Esophagus squamous epithelium (tissue), 5 donors: ENCODE data around the gene ANKLE2. TPM values are rescaled to one million over a fixed set of nuclear protein-coding genes. Genes with fewer than 3 reads are reported as not detected.

Experiments used
- DNase-seq: peaks from one replicate; lab custom pipeline; 2025; lab: John Stamatoyannopoulos, UW
- H3K27ac ChIP-seq, 4 donors: fragments of 200-600 bp; sonication (generic); one replicate each; pipeline ENCODE4 v1.5.1; 2016 to 2019; ENCODE audit warnings: mild to moderate bottlenecking in 1 of 4
- H3K27me3 ChIP-seq, 4 donors: fragments of 200-600 bp; sonication (generic); 1 replicate in 3 of 4; 2 replicates in 1 of 4; pipeline versions ENCODE4 v1.5.1 to v1.6.0; 2017 to 2021; ENCODE audit warnings: antibody characterized with exemption in 1 of 4
- H3K36me3 ChIP-seq, 3 donors: fragments of 200-600 bp; sonication (generic); one replicate each; pipeline ENCODE4 v1.5.1; 2016 to 2019
- H3K4me1 ChIP-seq, 3 donors: fragments of 200-600 bp; sonication (generic); one replicate each; pipeline ENCODE4 v1.5.1; 2017 to 2019
- H3K4me3 ChIP-seq, 4 donors: fragments of 200-600 bp; sonication (generic); 1 replicate in 3 of 4; 2 replicates in 1 of 4; pipeline ENCODE4 v1.5.1; 2016 to 2019; ENCODE audit warnings: mild to moderate bottlenecking in 2 of 4, moderate library complexity in 1 of 4
- H3K9me3 ChIP-seq, 3 donors: fragments of 200-600 bp; sonication (generic); one replicate each; pipeline ENCODE4 v1.5.1; 2016 to 2019
- POLR2A ChIP-seq, 4 donors: fragments of 450-650 bp; IDR thresholded peaks; one replicate each; pipeline ENCODE4 v1.6.1; 2017; ENCODE audit warnings: antibody characterized with exemption in 4 of 4, mild to moderate bottlenecking in 4 of 4, moderate library complexity in 3 of 4
- WGBS, 2 donors: methylation state at CpG; one replicate each; pipeline ENCODE4 v1.1.5; 2018; 5-methylcytosine and 5-hydroxymethylcytosine counted together
- intact Hi-C: fragments of 100-400 bp; cut with DNase I; formaldehyde crosslinking; loops from one replicate; pipeline ENCODE4 v1.15.0; 2022
- total RNA-seq, 4 donors: library from RNA; depleted of rRNA; stranded (reverse); fragments of >200 nt; gene quantifications; one replicate each; pipeline ENCODE4 v1.1.0, GENCODE V29; 2016
- TF ChIP-seq, protein P1 (sequence below), 6 experiments: fragments of 450-650 bp in 4 of 6; fragments of 200-600 bp in 2 of 6; sonication (generic) in 2 of 6; IDR thresholded peaks; one replicate each; pipeline ENCODE4 v1.5.1; 2016 to 2019; ENCODE audit warnings: antibody characterized with exemption in 6 of 6, mild to moderate bottlenecking in 4 of 6, moderate library complexity in 4 of 6
- donor health status: DM: yes; HTN: yes; CAD: no.

The ANKLE2 gene
- total RNA-seq, 4 donors from 2014 or later: 26.4 to 73.5 (median 57.7) TPM

DNA sequence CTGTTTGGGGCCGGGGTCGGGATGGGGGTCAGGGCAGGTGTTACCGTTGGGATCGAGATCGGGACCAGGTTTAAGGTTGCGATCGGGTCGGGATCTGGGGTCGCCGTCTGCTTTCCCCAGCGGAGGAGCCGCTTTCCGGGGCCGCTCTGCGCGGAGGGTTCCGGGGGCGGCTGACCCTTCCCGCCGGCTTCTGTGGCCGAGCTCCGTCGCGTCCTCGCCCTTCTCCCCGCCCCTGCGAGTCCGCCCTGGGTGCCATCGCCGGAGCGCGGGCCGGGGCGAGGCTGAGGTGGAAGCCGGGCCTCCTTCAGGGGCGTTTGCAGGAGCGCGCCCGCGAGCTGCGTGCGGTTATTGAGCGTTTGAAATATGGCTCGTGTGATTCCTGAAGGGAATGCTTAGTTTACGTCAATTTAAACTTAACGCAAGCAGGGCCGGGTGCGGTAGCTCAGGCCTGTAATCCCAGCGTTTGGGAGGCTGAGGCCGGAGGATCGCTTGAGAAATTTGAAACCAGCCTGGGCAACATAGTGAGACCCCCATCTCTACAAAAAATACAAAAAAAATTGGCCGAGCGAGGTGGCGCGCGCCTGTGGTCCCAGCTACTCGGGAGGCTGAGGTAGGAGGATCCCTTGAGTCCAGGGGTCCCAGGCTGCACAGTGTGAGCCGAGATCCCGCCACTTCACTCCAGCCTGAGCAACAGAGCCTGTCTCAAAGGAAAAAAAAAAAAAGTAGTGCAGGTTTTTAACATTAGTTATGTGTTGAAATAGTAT lies 50.4 kb downstream of the ANKLE2 start:
- Histone ChIP-seq H3K27ac (peak overlapping the region; percentile 76 to 88 (median 83)), H3K27me3 (no peaks in the 10 kb centered on the region), H3K36me3 (peaks cover 0 to 23% (median 6%) of the 10 kb centered on the region in 3 donors), H3K4me3 (peak overlapping the region; percentile 56 to 97 (median 90)), H3K9me3 (no peaks in the 10 kb centered on the region), H3K4me1 (peaks cover 13 to 43% (median 21%) of the 10 kb centered on the region in 3 donors)
- WGBS, 2 donors: 32 to 36% methylated on average over 14 to 15 of the region's 59 CpGs
- intact Hi-C loops: no loop called here
- DNase-seq: no peak
- no peak for TF ChIP-seq POLR2A (IDR thresholded peaks at IDR 0.05)
- TF ChIP-seq, protein P1, sequence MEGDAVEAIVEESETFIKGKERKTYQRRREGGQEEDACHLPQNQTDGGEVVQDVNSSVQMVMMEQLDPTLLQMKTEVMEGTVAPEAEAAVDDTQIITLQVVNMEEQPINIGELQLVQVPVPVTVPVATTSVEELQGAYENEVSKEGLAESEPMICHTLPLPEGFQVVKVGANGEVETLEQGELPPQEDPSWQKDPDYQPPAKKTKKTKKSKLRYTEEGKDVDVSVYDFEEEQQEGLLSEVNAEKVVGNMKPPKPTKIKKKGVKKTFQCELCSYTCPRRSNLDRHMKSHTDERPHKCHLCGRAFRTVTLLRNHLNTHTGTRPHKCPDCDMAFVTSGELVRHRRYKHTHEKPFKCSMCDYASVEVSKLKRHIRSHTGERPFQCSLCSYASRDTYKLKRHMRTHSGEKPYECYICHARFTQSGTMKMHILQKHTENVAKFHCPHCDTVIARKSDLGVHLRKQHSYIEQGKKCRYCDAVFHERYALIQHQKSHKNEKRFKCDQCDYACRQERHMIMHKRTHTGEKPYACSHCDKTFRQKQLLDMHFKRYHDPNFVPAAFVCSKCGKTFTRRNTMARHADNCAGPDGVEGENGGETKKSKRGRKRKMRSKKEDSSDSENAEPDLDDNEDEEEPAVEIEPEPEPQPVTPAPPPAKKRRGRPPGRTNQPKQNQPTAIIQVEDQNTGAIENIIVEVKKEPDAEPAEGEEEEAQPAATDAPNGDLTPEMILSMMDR (IDR thresholded peaks at IDR 0.05): no peak

DNA sequence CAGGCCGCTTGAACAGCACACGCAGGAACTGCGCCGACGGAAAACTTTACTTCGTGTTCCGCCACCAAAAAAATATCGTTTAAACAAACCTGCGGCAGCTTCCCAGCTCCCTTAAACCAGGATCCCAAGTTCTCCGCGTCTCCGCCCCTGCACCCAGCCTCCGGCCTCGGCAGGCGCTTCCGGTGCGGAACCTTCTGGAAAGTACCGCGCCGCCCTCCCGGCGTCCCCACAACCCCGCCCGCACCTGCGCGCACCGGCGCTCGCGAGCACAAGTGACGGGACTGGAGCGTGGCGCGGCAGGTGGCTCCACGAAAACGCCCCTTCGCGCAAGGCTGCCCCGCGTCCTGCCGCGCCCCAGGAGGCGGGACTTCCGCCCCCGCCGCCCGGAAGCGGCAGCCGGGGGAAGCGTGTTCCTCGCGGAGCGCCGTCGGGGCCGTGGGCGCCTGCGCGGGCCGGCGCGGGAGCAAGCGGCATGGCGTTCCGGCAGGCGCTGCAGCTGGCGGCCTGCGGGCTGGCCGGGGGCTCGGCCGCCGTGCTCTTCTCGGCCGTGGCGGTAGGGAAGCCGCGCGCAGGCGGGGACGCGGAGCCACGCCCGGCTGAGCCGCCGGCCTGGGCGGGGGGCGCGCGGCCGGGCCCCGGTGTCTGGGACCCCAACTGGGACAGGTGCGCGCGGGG lies 51.1 kb downstream of the ANKLE2 start, which contains the start of gene PGAM5:
PGAM5 (plus strand) TSS at position 438 of the 675 bp plus-strand sequence; CDS start at position 473, 35 bp downstream.
- no peaks in the 10 kb centered on the region for H3K27me3 ChIP-seq
- H3K27ac ChIP-seq: peak within 1 kb of the TSS; percentile 80 to 88 (median 86)
- WGBS, 2 donors: 1% methylated on average over 28 of the region's 94 CpGs; no CpG with 5 or more reads in 1 of the 2 donors
- peak; percentile 38 for DNase-seq
- H3K9me3 ChIP-seq: no peaks in the 10 kb centered on the region
- TF ChIP-seq POLR2A (IDR thresholded peaks at IDR 0.05): peak in 3 of 4 donors; percentile 57 to 60 (median 58)
- TF ChIP-seq, protein P1 (IDR thresholded peaks at IDR 0.05): peak in 2 of 6 experiments; percentile 10 to 19
- peak within 1 kb of the TSS; percentile 56 to 97 (median 90) for H3K4me3 ChIP-seq
- intact Hi-C loops: no loop called here
- peaks cover 13 to 43% (median 21%) of the 10 kb centered on the region in 3 donors for H3K4me1 ChIP-seq
- H3K36me3 ChIP-seq: peaks cover 0 to 16% (median under 1%) of the 10 kb centered on the region in 3 donors

DNA sequence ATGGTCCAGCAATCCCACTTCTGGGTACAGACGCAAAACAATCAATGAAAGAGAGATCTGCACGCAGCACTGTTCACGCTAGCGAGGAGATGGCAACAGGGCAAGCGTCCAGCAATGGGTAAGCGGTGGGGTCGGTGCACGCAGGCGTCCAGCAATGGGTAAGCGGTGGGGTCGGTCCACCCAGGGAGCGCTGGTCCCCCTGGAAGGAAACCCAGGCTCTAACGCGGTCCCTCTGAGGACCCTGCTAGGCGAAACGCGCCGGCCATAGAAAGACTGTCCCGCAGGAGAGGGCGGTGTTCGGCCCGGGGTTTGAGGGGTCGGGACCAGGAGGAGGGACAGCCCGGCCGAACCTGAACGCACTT lies 51.6 kb downstream of the ANKLE2 start:
- intact Hi-C loops: no loop called here
- Histone ChIP-seq H3K36me3 (peaks cover 0 to 11% (median 0%) of the 10 kb centered on the region in 3 donors), H3K9me3 (no peaks in the 10 kb centered on the region), H3K27ac (peak overlapping the region; percentile 80 to 88 (median 86)), H3K4me1 (peaks cover 13 to 43% (median 21%) of the 10 kb centered on the region in 3 donors), H3K4me3 (peak overlapping the region; percentile 56 to 97 (median 90)), H3K27me3 (no peaks in the 10 kb centered on the region)
- 0 to 9% methylated on average over 2 to 14 of the region's 26 CpGs for WGBS, 2 donors
- no peak for DNase-seq
- TF ChIP-seq, protein P1 (IDR thresholded peaks at IDR 0.05): no peak
- TF ChIP-seq POLR2A (IDR thresholded peaks at IDR 0.05): no peak

DNA sequence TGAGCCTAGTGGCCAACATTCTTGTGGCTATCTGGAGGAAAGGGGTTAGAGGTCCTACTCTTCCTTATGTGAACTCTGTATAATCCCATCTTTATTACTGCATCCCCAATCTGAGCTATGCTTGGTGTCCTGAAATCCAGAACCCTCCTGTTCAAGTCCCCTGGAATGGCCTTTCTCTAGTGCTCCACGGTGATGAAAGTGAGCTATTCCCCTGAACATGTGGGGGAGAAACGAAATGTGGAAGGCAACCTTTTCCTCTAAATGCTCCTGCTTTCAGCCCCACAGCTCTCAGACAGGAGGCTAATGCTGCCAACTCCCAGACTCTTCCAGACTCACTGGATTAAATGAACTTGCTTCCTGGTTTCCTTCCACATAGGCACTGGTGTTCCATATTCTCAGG lies 53.5 kb downstream of the ANKLE2 start:
- WGBS, 2 donors: 83 to 92% methylated on average over 1 to 2 of the region's 2 CpGs
- peaks cover 13 to 34% (median 15%) of the 10 kb centered on the region in 3 donors for H3K4me1 ChIP-seq
- intact Hi-C loops: no loop called here
- H3K27me3 ChIP-seq: no peaks in the 10 kb centered on the region
- no peak for DNase-seq
- H3K9me3 ChIP-seq: no peaks in the 10 kb centered on the region
- TF ChIP-seq, protein P1 (IDR thresholded peaks at IDR 0.05): no peak
- TF ChIP-seq POLR2A (IDR thresholded peaks at IDR 0.05): no peak
- H3K4me3 ChIP-seq: no peak overlapping the region
- H3K36me3 ChIP-seq: peaks cover 0 to 22% (median 0%) of the 10 kb centered on the region in 3 donors
- no peak overlapping the region for H3K27ac ChIP-seq
